ENCODE measurements around the gene DYNC1I1. TPM values are rescaled to one million over a fixed set of nuclear protein-coding genes. Genes with fewer than 3 reads are reported as not detected.
A peak's percentile ranks its signal among the peaks of the same experiment; 100 is the strongest.

Gene DYNC1I1
- total and polyA plus RNA-seq, 2 experiments from 2014 or later: 1.4 to 4.1 TPM

GRCh38 chr7:96009148-96009547, 236.8 kb downstream of the DYNC1I1 start:
- Histone ChIP-seq H3K27me3 (ENCODE audit: insufficient read depth) (no peaks in the 10 kb centered on the region), H3K79me2 (replicated peaks; ENCODE audit: insufficient read depth) (no peaks in the 10 kb centered on the region), H2AFZ (no peak overlapping the region), H3K27ac (ENCODE audit: low read depth) (no peak overlapping the region), H3K9me2 (ENCODE audit: insufficient read depth) (no peaks in the 10 kb centered on the region), H4K20me1 (replicated peaks; ENCODE audit: insufficient read depth) (no peaks in the 10 kb centered on the region), H3K36me3 (ENCODE audit: insufficient read depth) (no peaks in the 10 kb centered on the region), H3K4me3 (no peak overlapping the region), H3F3A (replicated peaks; ENCODE audit: low read depth) (no peaks in the 10 kb centered on the region), H3K4me1 (ENCODE audit: insufficient read depth) (peaks cover under 1% of the 10 kb centered on the region; the same call in 1 of the 2 replicates), H3K4me2 (no peak overlapping the region)
- TF ChIP-seq, protein P1, sequence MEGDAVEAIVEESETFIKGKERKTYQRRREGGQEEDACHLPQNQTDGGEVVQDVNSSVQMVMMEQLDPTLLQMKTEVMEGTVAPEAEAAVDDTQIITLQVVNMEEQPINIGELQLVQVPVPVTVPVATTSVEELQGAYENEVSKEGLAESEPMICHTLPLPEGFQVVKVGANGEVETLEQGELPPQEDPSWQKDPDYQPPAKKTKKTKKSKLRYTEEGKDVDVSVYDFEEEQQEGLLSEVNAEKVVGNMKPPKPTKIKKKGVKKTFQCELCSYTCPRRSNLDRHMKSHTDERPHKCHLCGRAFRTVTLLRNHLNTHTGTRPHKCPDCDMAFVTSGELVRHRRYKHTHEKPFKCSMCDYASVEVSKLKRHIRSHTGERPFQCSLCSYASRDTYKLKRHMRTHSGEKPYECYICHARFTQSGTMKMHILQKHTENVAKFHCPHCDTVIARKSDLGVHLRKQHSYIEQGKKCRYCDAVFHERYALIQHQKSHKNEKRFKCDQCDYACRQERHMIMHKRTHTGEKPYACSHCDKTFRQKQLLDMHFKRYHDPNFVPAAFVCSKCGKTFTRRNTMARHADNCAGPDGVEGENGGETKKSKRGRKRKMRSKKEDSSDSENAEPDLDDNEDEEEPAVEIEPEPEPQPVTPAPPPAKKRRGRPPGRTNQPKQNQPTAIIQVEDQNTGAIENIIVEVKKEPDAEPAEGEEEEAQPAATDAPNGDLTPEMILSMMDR (conservative IDR thresholded peaks at IDR 0.05; ENCODE audit: low read depth in 2 of 2): no peak
- no peak for TF ChIP-seq REST (IDR thresholded peaks at IDR 0.05; ENCODE audit: unreplicated experiment)
- TF ChIP-seq JUNB (IDR thresholded peaks at IDR 0.05; ENCODE audit: unreplicated experiment): no peak
- TF ChIP-seq EZH2phosphoT487 (IDR thresholded peaks at IDR 0.05; ENCODE audit: unreplicated experiment): no peak
- TF ChIP-seq, protein P2, sequence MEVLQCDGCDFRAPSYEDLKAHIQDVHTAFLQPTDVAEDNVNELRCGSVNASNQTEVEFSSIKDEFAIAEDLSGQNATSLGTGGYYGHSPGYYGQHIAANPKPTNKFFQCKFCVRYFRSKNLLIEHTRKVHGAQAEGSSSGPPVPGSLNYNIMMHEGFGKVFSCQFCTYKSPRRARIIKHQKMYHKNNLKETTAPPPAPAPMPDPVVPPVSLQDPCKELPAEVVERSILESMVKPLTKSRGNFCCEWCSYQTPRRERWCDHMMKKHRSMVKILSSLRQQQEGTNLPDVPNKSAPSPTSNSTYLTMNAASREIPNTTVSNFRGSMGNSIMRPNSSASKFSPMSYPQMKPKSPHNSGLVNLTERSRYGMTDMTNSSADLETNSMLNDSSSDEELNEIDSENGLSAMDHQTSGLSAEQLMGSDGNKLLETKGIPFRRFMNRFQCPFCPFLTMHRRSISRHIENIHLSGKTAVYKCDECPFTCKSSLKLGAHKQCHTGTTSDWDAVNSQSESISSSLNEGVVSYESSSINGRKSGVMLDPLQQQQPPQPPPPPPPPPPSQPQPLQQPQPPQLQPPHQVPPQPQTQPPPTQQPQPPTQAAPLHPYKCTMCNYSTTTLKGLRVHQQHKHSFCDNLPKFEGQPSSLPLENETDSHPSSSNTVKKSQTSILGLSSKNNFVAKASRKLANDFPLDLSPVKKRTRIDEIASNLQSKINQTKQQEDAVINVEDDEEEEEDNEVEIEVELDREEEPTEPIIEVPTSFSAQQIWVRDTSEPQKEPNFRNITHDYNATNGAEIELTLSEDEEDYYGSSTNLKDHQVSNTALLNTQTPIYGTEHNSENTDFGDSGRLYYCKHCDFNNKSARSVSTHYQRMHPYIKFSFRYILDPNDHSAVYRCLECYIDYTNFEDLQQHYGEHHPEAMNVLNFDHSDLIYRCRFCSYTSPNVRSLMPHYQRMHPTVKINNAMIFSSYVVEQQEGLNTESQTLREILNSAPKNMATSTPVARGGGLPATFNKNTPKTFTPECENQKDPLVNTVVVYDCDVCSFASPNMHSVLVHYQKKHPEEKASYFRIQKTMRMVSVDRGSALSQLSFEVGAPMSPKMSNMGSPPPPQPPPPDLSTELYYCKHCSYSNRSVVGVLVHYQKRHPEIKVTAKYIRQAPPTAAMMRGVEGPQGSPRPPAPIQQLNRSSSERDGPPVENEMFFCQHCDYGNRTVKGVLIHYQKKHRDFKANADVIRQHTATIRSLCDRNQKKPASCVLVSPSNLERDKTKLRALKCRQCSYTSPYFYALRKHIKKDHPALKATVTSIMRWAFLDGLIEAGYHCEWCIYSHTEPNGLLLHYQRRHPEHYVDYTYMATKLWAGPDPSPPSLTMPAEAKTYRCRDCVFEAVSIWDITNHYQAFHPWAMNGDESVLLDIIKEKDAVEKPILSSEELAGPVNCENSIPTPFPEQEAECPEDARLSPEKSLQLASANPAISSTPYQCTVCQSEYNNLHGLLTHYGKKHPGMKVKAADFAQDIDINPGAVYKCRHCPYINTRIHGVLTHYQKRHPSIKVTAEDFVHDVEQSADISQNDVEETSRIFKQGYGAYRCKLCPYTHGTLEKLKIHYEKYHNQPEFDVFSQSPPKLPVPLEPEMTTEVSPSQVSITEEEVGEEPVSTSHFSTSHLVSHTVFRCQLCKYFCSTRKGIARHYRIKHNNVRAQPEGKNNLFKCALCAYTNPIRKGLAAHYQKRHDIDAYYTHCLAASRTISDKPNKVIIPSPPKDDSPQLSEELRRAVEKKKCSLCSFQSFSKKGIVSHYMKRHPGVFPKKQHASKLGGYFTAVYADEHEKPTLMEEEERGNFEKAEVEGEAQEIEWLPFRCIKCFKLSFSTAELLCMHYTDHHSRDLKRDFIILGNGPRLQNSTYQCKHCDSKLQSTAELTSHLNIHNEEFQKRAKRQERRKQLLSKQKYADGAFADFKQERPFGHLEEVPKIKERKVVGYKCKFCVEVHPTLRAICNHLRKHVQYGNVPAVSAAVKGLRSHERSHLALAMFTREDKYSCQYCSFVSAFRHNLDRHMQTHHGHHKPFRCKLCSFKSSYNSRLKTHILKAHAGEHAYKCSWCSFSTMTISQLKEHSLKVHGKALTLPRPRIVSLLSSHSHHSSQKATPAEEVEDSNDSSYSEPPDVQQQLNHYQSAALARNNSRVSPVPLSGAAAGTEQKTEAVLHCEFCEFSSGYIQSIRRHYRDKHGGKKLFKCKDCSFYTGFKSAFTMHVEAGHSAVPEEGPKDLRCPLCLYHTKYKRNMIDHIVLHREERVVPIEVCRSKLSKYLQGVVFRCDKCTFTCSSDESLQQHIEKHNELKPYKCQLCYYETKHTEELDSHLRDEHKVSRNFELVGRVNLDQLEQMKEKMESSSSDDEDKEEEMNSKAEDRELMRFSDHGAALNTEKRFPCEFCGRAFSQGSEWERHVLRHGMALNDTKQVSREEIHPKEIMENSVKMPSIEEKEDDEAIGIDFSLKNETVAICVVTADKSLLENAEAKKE (CRISPR knock-in tag; IDR thresholded peaks at IDR 0.05): no peak
- TF ChIP-seq EZH2 (IDR thresholded peaks at IDR 0.05; ENCODE audit: low read depth, unreplicated experiment): no peak
- TF ChIP-seq POLR2AphosphoS5 (IDR thresholded peaks at IDR 0.05; ENCODE audit: low read depth): no peak
- no peak for TF ChIP-seq CREB1 (CRISPR knock-in tag; IDR thresholded peaks at IDR 0.05; ENCODE audit: low read depth)
- TF ChIP-seq, protein P3, sequence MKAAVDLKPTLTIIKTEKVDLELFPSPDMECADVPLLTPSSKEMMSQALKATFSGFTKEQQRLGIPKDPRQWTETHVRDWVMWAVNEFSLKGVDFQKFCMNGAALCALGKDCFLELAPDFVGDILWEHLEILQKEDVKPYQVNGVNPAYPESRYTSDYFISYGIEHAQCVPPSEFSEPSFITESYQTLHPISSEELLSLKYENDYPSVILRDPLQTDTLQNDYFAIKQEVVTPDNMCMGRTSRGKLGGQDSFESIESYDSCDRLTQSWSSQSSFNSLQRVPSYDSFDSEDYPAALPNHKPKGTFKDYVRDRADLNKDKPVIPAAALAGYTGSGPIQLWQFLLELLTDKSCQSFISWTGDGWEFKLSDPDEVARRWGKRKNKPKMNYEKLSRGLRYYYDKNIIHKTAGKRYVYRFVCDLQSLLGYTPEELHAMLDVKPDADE (IDR thresholded peaks at IDR 0.05): no peak
- no peak for TF ChIP-seq ZNF331 (CRISPR knock-in tag; IDR thresholded peaks at IDR 0.05; ENCODE audit: low read depth)
- TF ChIP-seq ZNF114 (CRISPR knock-in tag; IDR thresholded peaks at IDR 0.05): no peak
- no peak for TF ChIP-seq STAT1 (IDR thresholded peaks at IDR 0.05; ENCODE audit: unreplicated experiment)
- TF ChIP-seq NANOG (IDR thresholded peaks at IDR 0.05; ENCODE audit: borderline replicate concordance): no peak
- Mint-ChIP-seq H3K9me3 (no peaks in the 10 kb centered on the region), H3K27ac (no peak overlapping the region), H3K4me1 (peaks cover 12% of the 10 kb centered on the region), H3K4me3 (no peak overlapping the region), H3K36me3 (ENCODE audit: low read depth) (no peaks in the 10 kb centered on the region), H3K27me3 (ENCODE audit: insufficient read depth, low read depth, poor library complexity) (no peaks in the 10 kb centered on the region)
- peak; percentile 61 for ATAC-seq
- no peak for DNase-seq (ENCODE audit: low spot score)

Data from GM23338 (cell line).